Ovary (tissue), 3 donors: ENCODE data around the gene CAMKMT.

ENCODE experiments used
- CTCF ChIP-seq, 3 donors: fragments of 450-650 bp in 2 of 3; fragments of 200-600 bp in 1 of 3; IDR thresholded peaks; one replicate each; pipeline versions ENCODE4 v1.5.1 to v1.8.0; 2016 to 2022; ENCODE audit warnings: antibody characterized with exemption in 3 of 3, mild to moderate bottlenecking in 1 of 3
- POLR2A ChIP-seq: fragments of 450-650 bp; IDR thresholded peaks from one replicate; pipeline ENCODE4 v1.6.1; 2017; ENCODE audit warnings: antibody characterized with exemption, mild to moderate bottlenecking, moderate library complexity
- donor health status: DM: no; HTN: no; CAD: no.

- TF ChIP-seq CTCF (IDR thresholded peaks at IDR 0.05) (no peak), POLR2A (no peak)
Observed at GRCh38 chr2:44325897-44326296, 35.9 kb upstream of the CAMKMT start.
